ENCODE data around the gene CAPN10.

DNA sequence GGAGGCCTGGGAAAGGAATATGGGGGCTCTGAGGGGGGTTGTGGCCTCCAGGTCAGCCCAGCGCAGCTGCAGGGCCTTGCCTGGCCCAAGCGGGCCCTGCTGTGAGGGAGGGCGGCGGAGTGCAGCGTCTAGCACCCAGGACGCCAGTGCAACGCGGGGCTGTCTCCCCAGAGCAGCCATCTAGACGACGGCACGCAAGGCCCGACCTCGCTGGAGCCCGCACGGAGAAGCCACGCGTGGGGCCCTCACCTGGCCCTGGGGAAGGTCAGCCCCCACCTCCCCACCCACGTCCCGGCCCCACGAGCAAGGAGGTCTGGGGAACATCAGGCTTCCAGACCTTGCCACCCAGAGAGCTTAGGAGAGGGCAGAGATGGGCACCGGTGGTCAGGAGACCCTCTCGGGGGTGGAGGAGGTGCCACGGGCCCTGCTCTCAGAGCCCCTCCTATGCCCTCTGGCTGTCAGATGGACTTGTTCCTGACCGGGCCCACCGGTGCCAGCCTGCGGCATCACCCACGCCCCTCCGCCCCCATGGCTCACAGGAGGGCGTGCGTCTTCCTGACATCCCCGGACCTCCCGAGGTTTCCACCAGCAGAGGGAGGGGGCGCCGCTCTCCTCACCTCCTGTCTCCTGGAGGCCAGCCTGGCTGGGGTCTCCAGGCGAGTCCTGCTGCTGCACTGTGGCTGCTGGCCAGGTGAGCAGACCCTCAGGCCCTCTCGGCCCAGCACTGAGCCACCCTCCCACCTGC lies 55.7 kb downstream of the CAPN10 start:
- TF ChIP-seq ZNF274 (IDR thresholded peaks at IDR 0.05; ENCODE audit: low read depth, low read length) (no peak), YY1 (IDR thresholded peaks at IDR 0.05; ENCODE audit: insufficient read depth, insufficient read length) (no peak), SUZ12 (IDR thresholded peaks at IDR 0.05; ENCODE audit: extremely low read depth, insufficient read depth, insufficient read length) (no peak)

All from NT2/D1 (cell line).